ENCODE results near the gene XCR1. TPM values are rescaled to one million over a fixed set of nuclear protein-coding genes. Genes with fewer than 3 reads are reported as not detected.

XCR1 gene
- total and polyA plus RNA-seq, 11 donors, result 0.03 to 0.64 (median 0.07) TPM; not detected in 6

DNA sequence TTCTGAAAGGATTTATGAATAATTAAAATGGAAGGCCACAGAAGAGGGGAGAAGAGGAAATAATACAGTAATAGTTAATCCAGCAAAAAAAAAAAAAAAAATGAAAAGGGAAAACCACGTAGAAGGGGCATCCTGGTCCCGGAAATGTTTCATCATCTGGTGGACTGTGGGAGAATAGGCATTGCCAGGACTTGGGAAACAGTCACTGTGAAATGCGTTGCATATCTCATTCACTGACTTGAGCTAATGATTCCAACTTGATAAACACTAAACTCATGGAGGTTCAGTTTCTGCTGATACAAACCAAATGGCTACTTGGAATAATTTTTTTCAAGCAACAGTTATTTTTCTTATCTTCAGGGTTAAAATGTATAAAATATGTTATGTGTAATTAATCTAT lies 3.2 kb downstream of the XCR1 start:
- intact Hi-C loops (cut with DNase I), result no loop called here
- H3K27ac ChIP-seq, result no peak overlapping the region
- no peak for TF ChIP-seq POLR2A (IDR thresholded peaks at IDR 0.05)
- TF ChIP-seq, protein P1, sequence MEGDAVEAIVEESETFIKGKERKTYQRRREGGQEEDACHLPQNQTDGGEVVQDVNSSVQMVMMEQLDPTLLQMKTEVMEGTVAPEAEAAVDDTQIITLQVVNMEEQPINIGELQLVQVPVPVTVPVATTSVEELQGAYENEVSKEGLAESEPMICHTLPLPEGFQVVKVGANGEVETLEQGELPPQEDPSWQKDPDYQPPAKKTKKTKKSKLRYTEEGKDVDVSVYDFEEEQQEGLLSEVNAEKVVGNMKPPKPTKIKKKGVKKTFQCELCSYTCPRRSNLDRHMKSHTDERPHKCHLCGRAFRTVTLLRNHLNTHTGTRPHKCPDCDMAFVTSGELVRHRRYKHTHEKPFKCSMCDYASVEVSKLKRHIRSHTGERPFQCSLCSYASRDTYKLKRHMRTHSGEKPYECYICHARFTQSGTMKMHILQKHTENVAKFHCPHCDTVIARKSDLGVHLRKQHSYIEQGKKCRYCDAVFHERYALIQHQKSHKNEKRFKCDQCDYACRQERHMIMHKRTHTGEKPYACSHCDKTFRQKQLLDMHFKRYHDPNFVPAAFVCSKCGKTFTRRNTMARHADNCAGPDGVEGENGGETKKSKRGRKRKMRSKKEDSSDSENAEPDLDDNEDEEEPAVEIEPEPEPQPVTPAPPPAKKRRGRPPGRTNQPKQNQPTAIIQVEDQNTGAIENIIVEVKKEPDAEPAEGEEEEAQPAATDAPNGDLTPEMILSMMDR (IDR thresholded peaks at IDR 0.05), result no peak
- H3K9me3 ChIP-seq, result peaks cover 0 to 25% (median 9%) of the 10 kb centered on the region in 12 donors
- no peaks in the 10 kb centered on the region for H3K36me3 ChIP-seq
- no peaks in the 10 kb centered on the region for H3K4me1 ChIP-seq
- H3K4me3 ChIP-seq, result no peak overlapping the region
- H3K27me3 ChIP-seq, result no peaks in the 10 kb centered on the region
- no peak for DNase-seq
- WGBS, 4 donors, result 50 to 62% (median 53%) methylated on average over 3 of the region's 3 CpGs
- no peak for ATAC-seq

- no peaks in the 10 kb centered on the region for H3K36me3 ChIP-seq
- H3K27me3 ChIP-seq, result no peaks in the 10 kb centered on the region
- TF ChIP-seq POLR2A (IDR thresholded peaks at IDR 0.05), result no peak
- TF ChIP-seq, protein P1 (IDR thresholded peaks at IDR 0.05), result no peak
- DNase-seq, result no peak
- no peaks in the 10 kb centered on the region for H3K4me1 ChIP-seq
- intact Hi-C loops (cut with DNase I), result no loop called here
- H3K4me3 ChIP-seq, result no peak overlapping the region
- peaks cover 0 to 15% (median 6%) of the 10 kb centered on the region in 12 donors for H3K9me3 ChIP-seq
- no peak for ATAC-seq
- no peak overlapping the region for H3K27ac ChIP-seq
- 88 to 92% (median 91%) methylated on average over 34 of the region's 34 CpGs for WGBS, 4 donors
Observed at GRCh38 chr3:46022909-46023785, 4.1 kb downstream of the XCR1 start.

DNA sequence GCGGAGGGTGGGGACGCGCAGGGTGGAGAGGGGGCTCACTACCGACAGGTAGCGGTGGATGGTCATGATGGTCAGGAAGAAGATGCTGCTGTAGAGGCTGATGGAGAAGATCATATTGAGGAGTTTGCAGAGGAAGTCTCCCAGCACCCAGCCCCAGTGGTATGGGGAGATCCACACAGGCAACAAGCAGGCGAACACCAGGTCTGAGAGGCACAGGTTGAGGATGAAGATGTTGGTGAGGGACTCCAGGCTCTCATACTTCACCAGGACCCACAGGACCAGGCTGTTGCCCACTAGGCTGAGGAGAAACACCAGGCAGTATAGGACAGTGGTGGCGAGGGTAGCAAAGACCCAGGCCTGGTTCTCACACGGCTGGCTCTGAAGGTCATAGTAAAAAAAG lies 5.8 kb downstream of the XCR1 start:
- no peak overlapping the region for H3K27ac ChIP-seq
- H3K9me3 ChIP-seq, result no peaks in the 10 kb centered on the region
- H3K36me3 ChIP-seq, result no peaks in the 10 kb centered on the region
- ATAC-seq (no peak), DNase-seq (no peak)
- WGBS, 4 donors, result 97 to 99% (median 97%) methylated on average over 7 to 8 of the region's 8 CpGs
- H3K4me1 ChIP-seq, result peaks cover 0 to 5% (median 0%) of the 10 kb centered on the region in 12 donors
- intact Hi-C loops (cut with DNase I), result no loop called here
- H3K4me3 ChIP-seq, result no peak overlapping the region
- H3K27me3 ChIP-seq, result no peaks in the 10 kb centered on the region
- no peak for TF ChIP-seq POLR2A (IDR thresholded peaks at IDR 0.05)
- TF ChIP-seq, protein P1 (IDR thresholded peaks at IDR 0.05), result no peak

DNA sequence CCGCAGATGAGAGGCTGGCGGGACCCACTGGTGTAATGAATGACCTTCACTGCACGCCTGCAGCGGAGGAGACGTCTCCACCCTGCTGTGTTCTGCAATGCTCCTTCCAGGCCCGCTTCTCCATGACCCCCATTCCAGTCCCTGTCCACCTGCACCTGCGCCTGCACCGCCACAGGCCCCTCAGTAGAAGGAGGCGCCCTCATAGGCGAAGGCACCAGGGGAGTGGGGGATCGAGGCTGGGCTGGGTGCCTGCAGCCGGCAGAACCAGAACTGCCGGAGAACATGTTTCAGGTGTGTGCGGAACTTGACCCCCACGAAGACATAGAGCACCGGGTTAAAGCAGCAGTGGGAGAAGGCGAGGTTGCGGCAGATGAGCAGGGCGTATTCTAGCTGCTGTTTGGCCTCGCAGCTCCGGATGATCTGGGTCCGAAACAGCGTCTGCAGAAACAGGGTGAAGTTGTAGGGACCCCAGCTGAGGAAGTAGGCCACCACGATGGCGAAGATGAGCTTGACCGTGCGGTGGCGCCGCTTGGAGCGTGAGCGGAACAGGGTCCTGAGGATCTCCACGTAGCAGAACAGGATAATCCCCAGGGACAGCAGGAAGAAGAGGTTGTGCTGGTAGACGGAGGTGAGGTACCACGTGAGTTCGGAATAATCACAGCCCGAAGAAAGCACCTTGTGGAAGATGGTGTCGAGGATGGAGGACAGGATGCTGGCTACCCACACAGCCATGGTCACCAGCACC lies 6.3 kb downstream of the XCR1 start:
- no peaks in the 10 kb centered on the region for H3K36me3 ChIP-seq
- H3K27ac ChIP-seq, result no peak overlapping the region
- intact Hi-C loops (cut with DNase I), result no loop called here
- no peak for ATAC-seq
- 93 to 96% (median 95%) methylated on average over 35 to 37 of the region's 37 CpGs for WGBS, 4 donors
- TF ChIP-seq, protein P1 (IDR thresholded peaks at IDR 0.05), result no peak
- no peak for TF ChIP-seq POLR2A (IDR thresholded peaks at IDR 0.05)
- no peaks in the 10 kb centered on the region for H3K9me3 ChIP-seq
- no peaks in the 10 kb centered on the region for H3K27me3 ChIP-seq
- H3K4me1 ChIP-seq, result peaks cover 0 to 5% (median 0%) of the 10 kb centered on the region in 12 donors
- no peak overlapping the region for H3K4me3 ChIP-seq
- DNase-seq, result no peak

All from heart left ventricle (tissue), 16 donors.